Osteocyte (in vitro differentiated cells): ENCODE data around the gene AAGAB. TPM values are rescaled to one million over a fixed set of nuclear protein-coding genes. Genes with fewer than 3 reads are reported as not detected.

ENCODE experiments used
- DNase-seq: peaks from one replicate; pipeline ENCODE4 v3.0.0; 2021; ENCODE audit warnings: mixed read lengths; ENCODE audit not compliant: unreplicated experiment; ENCODE audit errors: extremely low spot score
- H3K27ac Mint-ChIP-seq: one replicate; pipeline ENCODE4 v1.8.0; 2021; ENCODE audit warnings: mild to moderate bottlenecking, mixed read lengths; ENCODE audit not compliant: unreplicated experiment
- H3K27me3 Mint-ChIP-seq: one replicate; pipeline ENCODE4 v1.8.0; 2021; ENCODE audit warnings: mixed read lengths; ENCODE audit not compliant: unreplicated experiment
- H3K36me3 Mint-ChIP-seq: one replicate; pipeline ENCODE4 v1.8.0; 2021; ENCODE audit warnings: mixed read lengths; ENCODE audit not compliant: unreplicated experiment
- H3K4me1 Mint-ChIP-seq: one replicate; pipeline ENCODE4 v1.8.0; 2021; ENCODE audit warnings: mixed read lengths; ENCODE audit not compliant: unreplicated experiment
- H3K4me3 Mint-ChIP-seq: one replicate; pipeline ENCODE4 v1.8.0; 2021; ENCODE audit warnings: mild to moderate bottlenecking, moderate library complexity, mixed read lengths; ENCODE audit not compliant: unreplicated experiment
- H3K9me3 Mint-ChIP-seq: one replicate; pipeline ENCODE4 v1.8.0; 2021; ENCODE audit warnings: mixed read lengths; ENCODE audit not compliant: unreplicated experiment
- total RNA-seq: library from RNA; stranded (reverse); gene quantifications from 2 replicates; pipeline ENCODE4 v1.2.1, GENCODE V29; 2021
- TF ChIP-seq, protein P1 (sequence below): fragments of 200-600 bp; sonication (generic); IDR thresholded peaks from 2 replicates; pipeline ENCODE4 v1.5.0; 2021; ENCODE audit warnings: antibody characterized with exemption, mild to moderate bottlenecking, moderate library complexity

AAGAB gene
- total RNA-seq, 1 donor from 2014 or later, result 32.8 TPM

- no peaks in the 10 kb centered on the region for H3K9me3 Mint-ChIP-seq
- H3K4me1 Mint-ChIP-seq, result peaks cover 28% of the 10 kb centered on the region
- DNase-seq, result no peak
- no peaks in the 10 kb centered on the region for H3K27me3 Mint-ChIP-seq
- TF ChIP-seq, protein P1, sequence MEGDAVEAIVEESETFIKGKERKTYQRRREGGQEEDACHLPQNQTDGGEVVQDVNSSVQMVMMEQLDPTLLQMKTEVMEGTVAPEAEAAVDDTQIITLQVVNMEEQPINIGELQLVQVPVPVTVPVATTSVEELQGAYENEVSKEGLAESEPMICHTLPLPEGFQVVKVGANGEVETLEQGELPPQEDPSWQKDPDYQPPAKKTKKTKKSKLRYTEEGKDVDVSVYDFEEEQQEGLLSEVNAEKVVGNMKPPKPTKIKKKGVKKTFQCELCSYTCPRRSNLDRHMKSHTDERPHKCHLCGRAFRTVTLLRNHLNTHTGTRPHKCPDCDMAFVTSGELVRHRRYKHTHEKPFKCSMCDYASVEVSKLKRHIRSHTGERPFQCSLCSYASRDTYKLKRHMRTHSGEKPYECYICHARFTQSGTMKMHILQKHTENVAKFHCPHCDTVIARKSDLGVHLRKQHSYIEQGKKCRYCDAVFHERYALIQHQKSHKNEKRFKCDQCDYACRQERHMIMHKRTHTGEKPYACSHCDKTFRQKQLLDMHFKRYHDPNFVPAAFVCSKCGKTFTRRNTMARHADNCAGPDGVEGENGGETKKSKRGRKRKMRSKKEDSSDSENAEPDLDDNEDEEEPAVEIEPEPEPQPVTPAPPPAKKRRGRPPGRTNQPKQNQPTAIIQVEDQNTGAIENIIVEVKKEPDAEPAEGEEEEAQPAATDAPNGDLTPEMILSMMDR, result no peak
- H3K36me3 Mint-ChIP-seq, result peaks cover 47% of the 10 kb centered on the region
- peak overlapping the region; percentile 50 for H3K27ac Mint-ChIP-seq
- H3K4me3 Mint-ChIP-seq, result no peak overlapping the region
Measured at GRCh38 chr15:67201136-67201535, 53.3 kb downstream of the AAGAB start.

- Mint-ChIP-seq H3K9me3 (no peaks in the 10 kb centered on the region), H3K36me3 (peaks cover 46% of the 10 kb centered on the region), H3K4me1 (peaks cover 28% of the 10 kb centered on the region), H3K4me3 (no peak overlapping the region), H3K27me3 (no peaks in the 10 kb centered on the region), H3K27ac (peak overlapping the region; percentile 40)
- DNase-seq, result no peak
- TF ChIP-seq, protein P1, result no peak
Measured at GRCh38 chr15:67199881-67200763, 54.3 kb downstream of the AAGAB start.

DNA sequence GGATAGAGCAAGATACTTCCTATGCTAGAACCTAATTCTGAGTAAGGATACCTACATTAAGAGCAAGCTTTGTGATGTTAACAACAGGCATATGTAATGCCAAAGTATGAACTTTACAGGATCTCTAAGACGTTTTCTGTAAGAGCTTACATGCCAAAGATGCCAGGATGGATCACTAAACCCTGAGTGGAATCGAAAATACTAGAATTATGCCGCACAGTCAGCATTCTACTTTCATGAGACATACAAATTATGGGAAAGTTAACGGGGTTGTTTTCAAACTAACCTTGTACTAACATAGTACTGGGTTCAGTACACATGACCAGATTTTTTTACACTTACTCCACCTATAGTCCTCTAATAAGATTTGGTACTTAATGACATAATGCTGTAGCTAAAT, 55.1 kb downstream of the AAGAB start:
- peaks cover 28% of the 10 kb centered on the region for H3K4me1 Mint-ChIP-seq
- DNase-seq, result no peak
- no peaks in the 10 kb centered on the region for H3K9me3 Mint-ChIP-seq
- H3K36me3 Mint-ChIP-seq, result peaks cover 42% of the 10 kb centered on the region
- no peak overlapping the region for H3K27ac Mint-ChIP-seq
- H3K27me3 Mint-ChIP-seq, result no peaks in the 10 kb centered on the region
- TF ChIP-seq, protein P1, result no peak
- no peak overlapping the region for H3K4me3 Mint-ChIP-seq

DNA sequence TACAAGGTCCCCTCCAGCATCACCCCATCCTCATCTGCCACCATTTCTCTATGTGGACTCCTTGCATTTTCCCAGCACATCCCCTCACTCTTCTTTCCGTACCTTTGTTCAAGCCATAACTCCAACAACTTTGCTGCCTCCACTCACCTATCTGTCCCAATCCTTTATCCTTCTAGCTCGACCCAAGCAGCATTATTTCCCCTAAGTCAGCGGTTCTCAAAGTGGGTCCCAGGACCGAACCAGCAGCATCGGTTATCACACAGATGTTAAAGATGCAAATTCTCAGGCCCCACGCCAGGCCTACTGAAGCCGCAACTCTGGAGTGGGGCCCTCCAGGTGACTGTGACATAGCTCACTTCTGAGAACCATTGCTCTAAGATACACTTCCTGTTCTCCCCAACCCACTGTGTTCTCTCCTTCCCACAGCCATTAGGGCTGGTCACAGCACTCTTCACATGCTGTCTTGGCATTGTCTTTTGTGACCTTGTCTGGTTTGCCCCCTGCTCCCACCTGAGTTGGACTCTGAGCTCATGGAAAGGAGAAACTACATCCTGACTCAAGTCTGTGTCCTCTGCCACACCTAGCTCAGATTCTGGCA, 56.2 kb downstream of the AAGAB start:
- no peak for DNase-seq
- Mint-ChIP-seq H3K36me3 (peaks cover 42% of the 10 kb centered on the region), H3K4me1 (peaks cover 37% of the 10 kb centered on the region), H3K27ac (no peak overlapping the region), H3K27me3 (no peaks in the 10 kb centered on the region), H3K9me3 (no peaks in the 10 kb centered on the region), H3K4me3 (no peak overlapping the region)
- TF ChIP-seq, protein P1, result no peak

- H3K27ac Mint-ChIP-seq, result no peak overlapping the region
- H3K9me3 Mint-ChIP-seq, result no peaks in the 10 kb centered on the region
- H3K4me3 Mint-ChIP-seq, result no peak overlapping the region
- TF ChIP-seq, protein P1, result no peak
- H3K27me3 Mint-ChIP-seq, result no peaks in the 10 kb centered on the region
- H3K4me1 Mint-ChIP-seq, result peaks cover 41% of the 10 kb centered on the region
- DNase-seq, result no peak
- H3K36me3 Mint-ChIP-seq, result peaks cover 40% of the 10 kb centered on the region
Measured at GRCh38 chr15:67197364-67197695, 57.1 kb downstream of the AAGAB start.
